Liver (tissue), 9 donors: ENCODE measurements around the gene CDC42EP1. TPM values are rescaled to one million over a fixed set of nuclear protein-coding genes. Genes with fewer than 3 reads are reported as not detected.

Source experiments
- DNase-seq: peaks from one replicate; pipeline ENCODE4 v3.0.0-alpha.2; 2017; ENCODE audit warnings: low spot score
- H3K27ac ChIP-seq, 2 donors: one replicate each; pipeline ENCODE4 v1.7.0; 2013; ENCODE audit warnings: inconsistent platforms in 2 of 2, low read length in 2 of 2, control low read depth in 1 of 2, low read depth in 1 of 2, mild to moderate bottlenecking in 1 of 2
- H3K27me3 ChIP-seq, 4 donors: one replicate each; pipeline versions ENCODE4 v1.6.1 to v1.7.0; 2013; ENCODE audit warnings: low read length in 3 of 4, inconsistent platforms in 1 of 4, mild to moderate bottlenecking in 1 of 4, moderate library complexity in 1 of 4; ENCODE audit not compliant: control insufficient read depth in 4 of 4, insufficient read depth in 4 of 4
- H3K36me3 ChIP-seq, 4 donors: one replicate each; pipeline versions ENCODE4 v1.6.1 to v1.7.0; 2013; ENCODE audit warnings: low read length in 3 of 4, mild to moderate bottlenecking in 3 of 4, low read depth in 1 of 4, moderate library complexity in 1 of 4; ENCODE audit not compliant: control insufficient read depth in 4 of 4, insufficient read depth in 3 of 4
- H3K4me1 ChIP-seq, 4 donors: one replicate each; pipeline versions ENCODE4 v1.6.1 to v1.7.0; 2013; ENCODE audit warnings: low read length in 3 of 4, mild to moderate bottlenecking in 3 of 4, moderate library complexity in 1 of 4; ENCODE audit not compliant: control insufficient read depth in 4 of 4, insufficient read depth in 4 of 4
- H3K4me3 ChIP-seq, 3 donors: one replicate each; pipeline versions ENCODE4 v1.6.1 to v1.7.0; 2013; ENCODE audit warnings: low read length in 3 of 3, control low read depth in 1 of 3, low read depth in 1 of 3, mild to moderate bottlenecking in 1 of 3
- H3K9ac ChIP-seq, 2 donors: one replicate each; pipeline ENCODE4 v1.7.0; 2013; ENCODE audit warnings: low read length in 2 of 2, mild to moderate bottlenecking in 2 of 2, moderate library complexity in 2 of 2, control low read depth in 1 of 2, low read depth in 1 of 2
- H3K9me3 ChIP-seq, 4 donors: one replicate each; pipeline versions ENCODE4 v1.6.1 to v1.7.0; 2013; ENCODE audit warnings: low read length in 3 of 4; ENCODE audit not compliant: control insufficient read depth in 4 of 4
- EGR1 ChIP-seq, 2 donors: IDR thresholded peaks; 2 replicates each; pipeline ENCODE4 v1.6.1; 2016 to 2018; ENCODE audit warnings: antibody characterized with exemption in 2 of 2, low read depth in 2 of 2
- FOXA1 ChIP-seq: IDR thresholded peaks from 2 replicates; pipeline ENCODE4 v1.6.1; 2016; ENCODE audit warnings: antibody characterized with exemption
- FOXA2 ChIP-seq: IDR thresholded peaks from 2 replicates; pipeline ENCODE4 v1.6.1; 2016; ENCODE audit warnings: antibody characterized with exemption
- GABPA ChIP-seq, 2 donors: IDR thresholded peaks in 1 of 2; conservative IDR thresholded peaks in 1 of 2; 2 replicates each; pipeline ENCODE4 v1.6.1; 2016; ENCODE audit warnings: antibody characterized with exemption in 2 of 2, mild to moderate bottlenecking in 1 of 2, moderate library complexity in 1 of 2
- HNF4A ChIP-seq, 2 donors: conservative IDR thresholded peaks; 2 replicates each; pipeline ENCODE4 v1.6.1; 2016; ENCODE audit warnings: antibody characterized with exemption in 2 of 2, mild to moderate bottlenecking in 2 of 2
- HNF4G ChIP-seq: IDR thresholded peaks from 2 replicates; pipeline ENCODE4 v1.6.1; 2016; ENCODE audit warnings: antibody characterized with exemption
- JUND ChIP-seq, 2 donors: IDR thresholded peaks; 2 replicates each; pipeline ENCODE4 v1.6.1; 2016; ENCODE audit warnings: antibody characterized with exemption in 2 of 2
- NR2F2 ChIP-seq: IDR thresholded peaks from 2 replicates; pipeline ENCODE4 v1.6.1; 2016; ENCODE audit warnings: antibody characterized with exemption
- RAD21 ChIP-seq, 2 donors: IDR thresholded peaks; 2 replicates each; pipeline ENCODE4 v1.6.1; 2016; ENCODE audit warnings: antibody characterized with exemption in 2 of 2, mild to moderate bottlenecking in 2 of 2
- RXRA ChIP-seq, 2 donors: IDR thresholded peaks; 2 replicates each; pipeline ENCODE4 v1.6.1; 2017 to 2018; ENCODE audit warnings: antibody characterized with exemption in 2 of 2, mild to moderate bottlenecking in 1 of 2
- SP1 ChIP-seq: IDR thresholded peaks from 2 replicates; pipeline ENCODE4 v1.6.1; 2018; ENCODE audit warnings: antibody characterized with exemption, mild to moderate bottlenecking
- TAF1 ChIP-seq: conservative IDR thresholded peaks from 2 replicates; pipeline ENCODE4 v1.6.1; 2016; ENCODE audit warnings: antibody characterized with exemption, mild to moderate bottlenecking
- YY1 ChIP-seq: IDR thresholded peaks from 2 replicates; pipeline ENCODE4 v1.6.1; 2016; ENCODE audit warnings: antibody characterized with exemption, mild to moderate bottlenecking
- WGBS: extraction: QIAGEN DNeasy Blood & Tissue Kit; methylation state at CpG from one replicate; pipeline ENCODE4 v1.1.7; 2013; 5-methylcytosine and 5-hydroxymethylcytosine counted together
- polyA plus RNA-seq, 2 donors: library from polyadenylated mRNA; stranded (reverse) in 1 of 2; unstranded in 1 of 2; fragments of 200-250 nt in 1 of 2; fragments of >200 nt in 1 of 2; fragmentation: Nextera tagmentation in 1 of 2; extraction: Ambion mirVana in 1 of 2; gene quantifications; one replicate each; pipeline versions ENCODE4 v1.2.1 to v1.2.3, GENCODE V29; 2013 to 2015
- total RNA-seq, 2 donors: library from RNA; depleted of rRNA; stranded (reverse); fragments of >200 nt; gene quantifications; one replicate each; pipeline ENCODE4 v1.2.3, GENCODE V29; 2014
- TF ChIP-seq, protein P1 (sequence below): IDR thresholded peaks from 2 replicates; pipeline ENCODE4 v1.6.1; 2016; ENCODE audit warnings: antibody characterized with exemption
- TF ChIP-seq, protein P2 (sequence below): IDR thresholded peaks from 2 replicates; pipeline ENCODE4 v1.6.1; 2016; ENCODE audit warnings: antibody characterized with exemption
- TF ChIP-seq, protein P3 (sequence below): IDR thresholded peaks from 2 replicates; pipeline ENCODE4 v1.6.1; 2016; ENCODE audit warnings: antibody characterized with exemption
- TF ChIP-seq, protein P4 (sequence below): IDR thresholded peaks from 2 replicates; pipeline ENCODE4 v1.6.1; 2016; ENCODE audit warnings: antibody characterized with exemption, mild to moderate bottlenecking
- TF ChIP-seq, protein P5 (sequence below): fragments of 150-350 bp; IDR thresholded peaks from 2 replicates; pipeline ENCODE4 v1.5.1; 2017; ENCODE audit warnings: improper control_type of control experiment, low read depth, low read length; ENCODE audit not compliant: missing input control
- donor health status: healthy.
- donor health status: healthy.
- donor health status: healthy.
- donor health status: healthy.
- donor health status: healthy.

Gene CDC42EP1
- total and polyA plus RNA-seq, 4 donors: 10.2 to 66.6 (median 31.2) TPM

DNA sequence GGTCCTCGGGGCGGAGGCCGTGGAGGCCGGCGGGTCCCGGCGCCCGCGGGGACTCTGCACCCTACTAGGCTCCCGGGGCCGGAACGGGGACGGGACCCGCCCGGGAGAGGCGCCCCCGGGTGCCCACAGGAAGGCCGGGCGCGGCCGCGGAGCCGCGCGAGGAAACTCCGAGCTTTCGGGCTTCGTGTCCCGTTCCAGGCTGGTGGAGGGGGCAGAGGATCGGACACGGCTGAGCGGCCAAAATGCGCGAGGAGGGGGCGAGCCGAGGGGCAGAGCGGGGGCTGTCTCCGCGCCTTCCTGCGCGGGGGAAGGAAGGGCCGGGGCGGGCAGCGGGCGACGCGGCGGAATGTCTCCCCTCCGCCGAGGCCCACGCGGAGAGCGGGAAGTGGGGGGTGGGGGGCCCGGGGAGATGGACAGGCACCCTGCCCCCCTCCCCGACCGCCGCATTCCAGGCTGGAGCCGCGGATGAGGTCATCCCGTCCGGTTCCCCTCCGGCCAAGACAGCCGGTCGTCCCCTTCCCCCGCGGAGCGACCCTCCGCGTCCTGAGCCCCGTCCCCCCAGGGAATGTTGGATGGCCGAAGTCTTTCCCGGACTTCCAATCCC lies 430 bp downstream of the CDC42EP1 start:
- TF ChIP-seq, protein P1, sequence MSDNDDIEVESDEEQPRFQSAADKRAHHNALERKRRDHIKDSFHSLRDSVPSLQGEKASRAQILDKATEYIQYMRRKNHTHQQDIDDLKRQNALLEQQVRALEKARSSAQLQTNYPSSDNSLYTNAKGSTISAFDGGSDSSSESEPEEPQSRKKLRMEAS: no peak
- TF ChIP-seq NR2F2: no peak
- Histone ChIP-seq H3K9ac (peak overlapping the region; percentile 63 to 93), H3K4me1 (peaks cover 34 to 68% (median 53%) of the 10 kb centered on the region in 4 donors), H3K4me3 (peak overlapping the region; percentile 46 to 92 (median 87)), H3K27me3 (no peaks in the 10 kb centered on the region), H3K36me3 (no peaks in the 10 kb centered on the region), H3K9me3 (no peaks in the 10 kb centered on the region), H3K27ac (peak overlapping the region; percentile 94 to 100)
- WGBS: under 1% methylated on average over 72 of the region's 72 CpGs
- DNase-seq: no peak

DNA sequence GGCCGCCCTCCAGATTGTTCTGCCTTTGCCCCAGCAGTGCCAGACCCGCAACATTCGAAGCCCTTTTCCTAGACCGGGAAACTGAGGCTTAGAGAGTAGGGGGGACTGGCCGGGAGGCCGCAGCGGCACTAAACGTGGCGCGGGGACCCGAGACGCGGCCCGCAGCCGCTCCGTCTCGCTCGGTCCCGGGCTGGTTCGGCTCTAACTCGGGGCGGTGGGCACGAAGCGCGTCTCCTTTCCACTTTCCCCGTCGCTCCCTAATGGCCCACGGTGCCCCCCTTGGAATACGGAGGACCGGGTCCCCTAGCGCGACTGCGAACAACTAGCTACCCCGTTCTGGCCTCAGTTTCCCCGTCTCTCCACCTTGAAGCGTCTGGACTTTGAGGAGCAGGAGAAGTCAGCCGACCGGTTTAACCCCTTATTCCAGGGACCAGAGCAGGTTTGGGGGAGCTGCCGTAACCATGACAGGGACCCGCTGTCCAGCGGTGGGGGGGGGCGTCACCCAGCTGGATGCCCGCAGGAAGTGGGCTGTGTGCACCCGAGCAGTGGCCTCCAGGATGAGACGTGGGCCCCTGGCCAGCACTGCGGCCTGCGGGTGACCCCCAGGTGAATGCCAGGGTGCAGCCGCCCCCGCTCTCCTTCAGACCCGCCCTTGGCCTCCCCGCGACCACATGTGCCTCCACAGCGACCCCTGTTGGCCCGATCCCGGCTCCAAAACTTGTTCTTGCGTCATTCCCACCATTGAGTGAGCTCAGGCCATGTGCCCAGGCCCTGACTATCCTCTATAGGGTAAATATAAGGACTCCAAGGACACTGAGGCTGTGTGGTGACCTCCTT lies 1.1 kb downstream of the CDC42EP1 start:
- peak; percentile 93 for DNase-seq
- Histone ChIP-seq H3K9ac (peak overlapping the region; percentile 83 to 93), H3K4me3 (peak overlapping the region; percentile 64 to 92 (median 87)), H3K4me1 (peaks cover 41 to 74% (median 60%) of the 10 kb centered on the region in 4 donors), H3K27ac (peak overlapping the region; percentile 94 to 100), H3K36me3 (peaks cover 0 to 5% (median 2%) of the 10 kb centered on the region in 4 donors), H3K9me3 (no peaks in the 10 kb centered on the region), H3K27me3 (no peaks in the 10 kb centered on the region)
- WGBS: 1% methylated on average over 56 of the region's 56 CpGs
- peak; percentile 65 for TF ChIP-seq SP1
- TF ChIP-seq, protein P2, sequence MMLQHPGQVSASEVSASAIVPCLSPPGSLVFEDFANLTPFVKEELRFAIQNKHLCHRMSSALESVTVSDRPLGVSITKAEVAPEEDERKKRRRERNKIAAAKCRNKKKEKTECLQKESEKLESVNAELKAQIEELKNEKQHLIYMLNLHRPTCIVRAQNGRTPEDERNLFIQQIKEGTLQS: peak; percentile 95
- TF ChIP-seq EGR1 (IDR thresholded peaks at IDR 0.05; ENCODE audit: low read depth in 2 of 2): peak; percentile 97 to 99
- TF ChIP-seq HNF4G: no peak
- peak; percentile 19 for TF ChIP-seq FOXA2
- TF ChIP-seq, protein P3, sequence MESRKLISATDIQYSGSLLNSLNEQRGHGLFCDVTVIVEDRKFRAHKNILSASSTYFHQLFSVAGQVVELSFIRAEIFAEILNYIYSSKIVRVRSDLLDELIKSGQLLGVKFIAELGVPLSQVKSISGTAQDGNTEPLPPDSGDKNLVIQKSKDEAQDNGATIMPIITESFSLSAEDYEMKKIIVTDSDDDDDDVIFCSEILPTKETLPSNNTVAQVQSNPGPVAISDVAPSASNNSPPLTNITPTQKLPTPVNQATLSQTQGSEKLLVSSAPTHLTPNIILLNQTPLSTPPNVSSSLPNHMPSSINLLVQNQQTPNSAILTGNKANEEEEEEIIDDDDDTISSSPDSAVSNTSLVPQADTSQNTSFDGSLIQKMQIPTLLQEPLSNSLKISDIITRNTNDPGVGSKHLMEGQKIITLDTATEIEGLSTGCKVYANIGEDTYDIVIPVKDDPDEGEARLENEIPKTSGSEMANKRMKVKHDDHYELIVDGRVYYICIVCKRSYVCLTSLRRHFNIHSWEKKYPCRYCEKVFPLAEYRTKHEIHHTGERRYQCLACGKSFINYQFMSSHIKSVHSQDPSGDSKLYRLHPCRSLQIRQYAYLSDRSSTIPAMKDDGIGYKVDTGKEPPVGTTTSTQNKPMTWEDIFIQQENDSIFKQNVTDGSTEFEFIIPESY: no peak
- peak; percentile 43 to 52 for TF ChIP-seq HNF4A (conservative IDR thresholded peaks at IDR 0.05)
- TF ChIP-seq YY1: peak; percentile 72
- no peak for TF ChIP-seq GABPA (IDR thresholded peaks at IDR 0.05 in 1 of 2, conservative IDR thresholded peaks at IDR 0.05 in 1 of 2)
- TF ChIP-seq JUND (IDR thresholded peaks at IDR 0.05): peak; percentile 53 to 72
- no peak for TF ChIP-seq FOXA1
- TF ChIP-seq RAD21 (IDR thresholded peaks at IDR 0.05): peak; percentile 71 to 74
- TF ChIP-seq, protein P4, sequence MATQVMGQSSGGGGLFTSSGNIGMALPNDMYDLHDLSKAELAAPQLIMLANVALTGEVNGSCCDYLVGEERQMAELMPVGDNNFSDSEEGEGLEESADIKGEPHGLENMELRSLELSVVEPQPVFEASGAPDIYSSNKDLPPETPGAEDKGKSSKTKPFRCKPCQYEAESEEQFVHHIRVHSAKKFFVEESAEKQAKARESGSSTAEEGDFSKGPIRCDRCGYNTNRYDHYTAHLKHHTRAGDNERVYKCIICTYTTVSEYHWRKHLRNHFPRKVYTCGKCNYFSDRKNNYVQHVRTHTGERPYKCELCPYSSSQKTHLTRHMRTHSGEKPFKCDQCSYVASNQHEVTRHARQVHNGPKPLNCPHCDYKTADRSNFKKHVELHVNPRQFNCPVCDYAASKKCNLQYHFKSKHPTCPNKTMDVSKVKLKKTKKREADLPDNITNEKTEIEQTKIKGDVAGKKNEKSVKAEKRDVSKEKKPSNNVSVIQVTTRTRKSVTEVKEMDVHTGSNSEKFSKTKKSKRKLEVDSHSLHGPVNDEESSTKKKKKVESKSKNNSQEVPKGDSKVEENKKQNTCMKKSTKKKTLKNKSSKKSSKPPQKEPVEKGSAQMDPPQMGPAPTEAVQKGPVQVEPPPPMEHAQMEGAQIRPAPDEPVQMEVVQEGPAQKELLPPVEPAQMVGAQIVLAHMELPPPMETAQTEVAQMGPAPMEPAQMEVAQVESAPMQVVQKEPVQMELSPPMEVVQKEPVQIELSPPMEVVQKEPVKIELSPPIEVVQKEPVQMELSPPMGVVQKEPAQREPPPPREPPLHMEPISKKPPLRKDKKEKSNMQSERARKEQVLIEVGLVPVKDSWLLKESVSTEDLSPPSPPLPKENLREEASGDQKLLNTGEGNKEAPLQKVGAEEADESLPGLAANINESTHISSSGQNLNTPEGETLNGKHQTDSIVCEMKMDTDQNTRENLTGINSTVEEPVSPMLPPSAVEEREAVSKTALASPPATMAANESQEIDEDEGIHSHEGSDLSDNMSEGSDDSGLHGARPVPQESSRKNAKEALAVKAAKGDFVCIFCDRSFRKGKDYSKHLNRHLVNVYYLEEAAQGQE: peak; percentile 71
- TF ChIP-seq, protein P1: peak; percentile 95
- TF ChIP-seq RXRA (IDR thresholded peaks at IDR 0.05): peak; percentile 82 to 92
- no peak for TF ChIP-seq TAF1
- TF ChIP-seq, protein P5, sequence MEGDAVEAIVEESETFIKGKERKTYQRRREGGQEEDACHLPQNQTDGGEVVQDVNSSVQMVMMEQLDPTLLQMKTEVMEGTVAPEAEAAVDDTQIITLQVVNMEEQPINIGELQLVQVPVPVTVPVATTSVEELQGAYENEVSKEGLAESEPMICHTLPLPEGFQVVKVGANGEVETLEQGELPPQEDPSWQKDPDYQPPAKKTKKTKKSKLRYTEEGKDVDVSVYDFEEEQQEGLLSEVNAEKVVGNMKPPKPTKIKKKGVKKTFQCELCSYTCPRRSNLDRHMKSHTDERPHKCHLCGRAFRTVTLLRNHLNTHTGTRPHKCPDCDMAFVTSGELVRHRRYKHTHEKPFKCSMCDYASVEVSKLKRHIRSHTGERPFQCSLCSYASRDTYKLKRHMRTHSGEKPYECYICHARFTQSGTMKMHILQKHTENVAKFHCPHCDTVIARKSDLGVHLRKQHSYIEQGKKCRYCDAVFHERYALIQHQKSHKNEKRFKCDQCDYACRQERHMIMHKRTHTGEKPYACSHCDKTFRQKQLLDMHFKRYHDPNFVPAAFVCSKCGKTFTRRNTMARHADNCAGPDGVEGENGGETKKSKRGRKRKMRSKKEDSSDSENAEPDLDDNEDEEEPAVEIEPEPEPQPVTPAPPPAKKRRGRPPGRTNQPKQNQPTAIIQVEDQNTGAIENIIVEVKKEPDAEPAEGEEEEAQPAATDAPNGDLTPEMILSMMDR: peak; percentile 86
- TF ChIP-seq NR2F2: peak; percentile 42
